ENCODE results near the gene CADM3.

The CADM3 gene

DNA sequence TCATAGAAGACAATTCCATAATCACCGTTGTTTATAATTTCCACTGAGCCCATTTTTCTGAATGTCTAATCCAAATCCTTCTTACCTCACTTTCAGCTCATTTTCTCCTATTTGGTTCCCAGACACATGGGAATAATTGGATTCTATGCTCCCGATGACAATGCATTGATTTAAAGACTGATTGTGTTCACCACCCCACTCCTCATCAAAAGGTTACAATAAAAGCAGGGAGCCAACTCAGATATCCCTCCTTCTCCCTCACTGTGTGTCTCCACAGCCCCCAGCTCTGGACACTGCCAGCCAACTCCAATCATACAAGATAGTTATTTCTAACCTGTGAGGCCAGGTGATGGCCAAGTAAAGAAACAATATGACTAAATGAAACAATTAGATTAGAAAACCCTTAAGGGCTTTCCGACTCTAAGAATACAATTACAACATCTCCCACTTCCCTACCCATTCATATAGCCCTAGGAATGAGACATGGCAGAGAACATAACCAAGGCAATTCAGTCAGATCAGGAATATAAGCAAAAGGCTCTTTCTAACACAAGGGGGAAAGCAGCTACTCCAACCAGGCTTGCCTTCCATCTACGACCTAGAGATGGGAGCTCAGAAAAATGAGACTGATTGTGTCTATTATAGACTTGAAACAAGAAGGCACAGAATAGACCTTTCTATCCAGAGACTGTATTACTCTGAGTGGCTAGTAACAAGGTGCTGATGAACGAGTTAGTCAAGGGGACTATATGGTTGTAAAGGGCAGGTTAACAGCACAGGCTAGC, 28.5 kb upstream of the CADM3 start:
- Histone ChIP-seq H3K27me3 (ENCODE audit: insufficient read depth, insufficient read length) (no peaks in the 10 kb centered on the region), H3K36me3 (ENCODE audit: insufficient read depth, insufficient read length, low read length) (no peaks in the 10 kb centered on the region), H3K9ac (ENCODE audit: insufficient read length, low read depth) (no peak overlapping the region), H3K4me3 (ENCODE audit: insufficient read length, low read depth) (no peak overlapping the region), H3K4me1 (ENCODE audit: insufficient read depth, insufficient read length) (peaks cover 5% of the 10 kb centered on the region), H3K9me3 (ENCODE audit: insufficient read depth, low read length) (no peaks in the 10 kb centered on the region)
- no peak for TF ChIP-seq SUZ12 (IDR thresholded peaks at IDR 0.05; ENCODE audit: extremely low read depth, insufficient read depth, insufficient read length)
- no peak for TF ChIP-seq ZNF274 (IDR thresholded peaks at IDR 0.05; ENCODE audit: low read depth, low read length)
- TF ChIP-seq YY1 (IDR thresholded peaks at IDR 0.05; ENCODE audit: insufficient read depth, insufficient read length): no peak
- no peak for DNase-seq (ENCODE audit: low read depth, low spot score)

- DNase-seq (ENCODE audit: low read depth, low spot score): no peak
- peaks cover 5% of the 10 kb centered on the region for H3K4me1 ChIP-seq (ENCODE audit: insufficient read depth, insufficient read length)
- no peaks in the 10 kb centered on the region for H3K9me3 ChIP-seq (ENCODE audit: insufficient read depth, low read length)
- H3K9ac ChIP-seq (ENCODE audit: insufficient read length, low read depth): no peak overlapping the region
- TF ChIP-seq YY1 (IDR thresholded peaks at IDR 0.05; ENCODE audit: insufficient read depth, insufficient read length): no peak
- TF ChIP-seq ZNF274 (IDR thresholded peaks at IDR 0.05; ENCODE audit: low read depth, low read length): no peak
- TF ChIP-seq SUZ12 (IDR thresholded peaks at IDR 0.05; ENCODE audit: extremely low read depth, insufficient read depth, insufficient read length): no peak
- H3K4me3 ChIP-seq (ENCODE audit: insufficient read length, low read depth): no peak overlapping the region
- no peaks in the 10 kb centered on the region for H3K27me3 ChIP-seq (ENCODE audit: insufficient read depth, insufficient read length)
- no peaks in the 10 kb centered on the region for H3K36me3 ChIP-seq (ENCODE audit: insufficient read depth, insufficient read length, low read length)
These were observed 26.8 kb upstream of the CADM3 start for GRCh38 chr1:159144571-159144970.

GRCh38 chr1:159146980-159147379, 24.4 kb upstream of the CADM3 start:
- no peaks in the 10 kb centered on the region for H3K9me3 ChIP-seq (ENCODE audit: insufficient read depth, low read length)
- H3K27me3 ChIP-seq (ENCODE audit: insufficient read depth, insufficient read length): no peaks in the 10 kb centered on the region

DNA sequence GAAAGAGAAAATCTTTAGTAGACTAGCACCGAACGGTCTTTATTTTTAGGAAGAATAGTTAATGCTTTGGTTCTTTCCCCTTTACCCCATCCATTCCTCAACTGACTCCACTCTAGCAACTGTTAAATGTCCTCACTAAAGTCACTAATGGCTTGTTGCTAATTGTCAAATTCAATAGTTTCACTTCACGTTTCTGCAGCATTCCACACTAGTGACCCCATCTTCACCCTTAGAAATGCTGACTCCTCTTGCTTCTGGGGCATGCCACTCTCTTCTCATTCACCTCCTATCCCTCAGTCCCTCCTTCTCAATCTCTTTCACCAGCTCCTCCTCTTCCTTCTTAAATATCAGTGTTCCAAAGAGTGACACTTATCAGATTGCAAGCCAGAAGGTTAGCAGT, 19.4 kb upstream of the CADM3 start:
- H3K4me3 ChIP-seq (ENCODE audit: insufficient read length, low read depth): no peak overlapping the region
- H3K27me3 ChIP-seq (ENCODE audit: insufficient read depth, insufficient read length): no peaks in the 10 kb centered on the region

More at GRCh38 chr1:159146980-159147379, 24.4 kb upstream of the CADM3 start:
- H3K4me1 ChIP-seq (ENCODE audit: insufficient read depth, insufficient read length): no peaks in the 10 kb centered on the region
- no peak overlapping the region for H3K4me3 ChIP-seq (ENCODE audit: insufficient read length, low read depth)
- no peaks in the 10 kb centered on the region for H3K36me3 ChIP-seq (ENCODE audit: insufficient read depth, insufficient read length, low read length)
- TF ChIP-seq SUZ12 (IDR thresholded peaks at IDR 0.05; ENCODE audit: extremely low read depth, insufficient read depth, insufficient read length) (no peak), ZNF274 (IDR thresholded peaks at IDR 0.05; ENCODE audit: low read depth, low read length) (no peak), YY1 (IDR thresholded peaks at IDR 0.05; ENCODE audit: insufficient read depth, insufficient read length) (no peak)
- H3K9ac ChIP-seq (ENCODE audit: insufficient read length, low read depth): no peak overlapping the region
- DNase-seq (ENCODE audit: low read depth, low spot score): no peak

GRCh38 chr1:159161001-159161718, 10.3 kb upstream of the CADM3 start:
- no peak overlapping the region for H3K4me3 ChIP-seq (ENCODE audit: insufficient read length, low read depth)
- peak; percentile 80 for DNase-seq (ENCODE audit: low read depth, low spot score)
- H3K36me3 ChIP-seq (ENCODE audit: insufficient read depth, insufficient read length, low read length): no peaks in the 10 kb centered on the region

More for the DNA sequence above, 19.4 kb upstream of the CADM3 start:
- no peak for DNase-seq (ENCODE audit: low read depth, low spot score)
- H3K9me3 ChIP-seq (ENCODE audit: insufficient read depth, low read length): no peaks in the 10 kb centered on the region
- H3K4me1 ChIP-seq (ENCODE audit: insufficient read depth, insufficient read length): no peaks in the 10 kb centered on the region
- H3K9ac ChIP-seq (ENCODE audit: insufficient read length, low read depth): no peak overlapping the region
- TF ChIP-seq SUZ12 (IDR thresholded peaks at IDR 0.05; ENCODE audit: extremely low read depth, insufficient read depth, insufficient read length) (no peak), YY1 (IDR thresholded peaks at IDR 0.05; ENCODE audit: insufficient read depth, insufficient read length) (no peak), ZNF274 (IDR thresholded peaks at IDR 0.05; ENCODE audit: low read depth, low read length) (no peak)
- no peaks in the 10 kb centered on the region for H3K36me3 ChIP-seq (ENCODE audit: insufficient read depth, insufficient read length, low read length)

DNA sequence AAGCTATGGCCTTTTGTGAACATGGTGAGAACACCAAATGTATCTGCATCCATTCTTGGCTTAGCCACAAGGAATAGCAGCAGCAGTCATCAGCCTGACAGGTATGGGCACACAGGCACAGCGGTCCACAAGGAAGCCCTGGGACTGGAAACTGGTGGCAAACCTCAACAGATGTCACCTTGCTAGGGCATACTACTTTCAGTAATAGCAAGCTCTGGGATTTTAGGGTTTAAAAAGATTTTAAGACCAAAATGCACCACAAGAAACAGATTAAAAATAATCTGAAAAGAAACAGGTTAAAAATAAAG, 9.7 kb upstream of the CADM3 start:
- H3K4me3 ChIP-seq (ENCODE audit: insufficient read length, low read depth): no peak overlapping the region
- no peak for DNase-seq (ENCODE audit: low read depth, low spot score)
- no peaks in the 10 kb centered on the region for H3K27me3 ChIP-seq (ENCODE audit: insufficient read depth, insufficient read length)
- no peaks in the 10 kb centered on the region for H3K36me3 ChIP-seq (ENCODE audit: insufficient read depth, insufficient read length, low read length)
- H3K4me1 ChIP-seq (ENCODE audit: insufficient read depth, insufficient read length): no peaks in the 10 kb centered on the region
- H3K9ac ChIP-seq (ENCODE audit: insufficient read length, low read depth): no peak overlapping the region
- no peaks in the 10 kb centered on the region for H3K9me3 ChIP-seq (ENCODE audit: insufficient read depth, low read length)
- TF ChIP-seq YY1 (IDR thresholded peaks at IDR 0.05; ENCODE audit: insufficient read depth, insufficient read length) (no peak), ZNF274 (IDR thresholded peaks at IDR 0.05; ENCODE audit: low read depth, low read length) (no peak), SUZ12 (IDR thresholded peaks at IDR 0.05; ENCODE audit: extremely low read depth, insufficient read depth, insufficient read length) (no peak)

More at GRCh38 chr1:159161001-159161718, 10.3 kb upstream of the CADM3 start:
- Histone ChIP-seq H3K9me3 (ENCODE audit: insufficient read depth, low read length) (no peaks in the 10 kb centered on the region), H3K27me3 (ENCODE audit: insufficient read depth, insufficient read length) (no peaks in the 10 kb centered on the region), H3K9ac (ENCODE audit: insufficient read length, low read depth) (no peak overlapping the region), H3K4me1 (ENCODE audit: insufficient read depth, insufficient read length) (no peaks in the 10 kb centered on the region)
- TF ChIP-seq YY1 (IDR thresholded peaks at IDR 0.05; ENCODE audit: insufficient read depth, insufficient read length): no peak
- no peak for TF ChIP-seq SUZ12 (IDR thresholded peaks at IDR 0.05; ENCODE audit: extremely low read depth, insufficient read depth, insufficient read length)
- no peak for TF ChIP-seq ZNF274 (IDR thresholded peaks at IDR 0.05; ENCODE audit: low read depth, low read length)

- H3K36me3 ChIP-seq (ENCODE audit: insufficient read depth, insufficient read length, low read length): no peaks in the 10 kb centered on the region
- H3K27me3 ChIP-seq (ENCODE audit: insufficient read depth, insufficient read length): no peaks in the 10 kb centered on the region
- H3K9ac ChIP-seq (ENCODE audit: insufficient read length, low read depth): no peak overlapping the region
- no peak overlapping the region for H3K4me3 ChIP-seq (ENCODE audit: insufficient read length, low read depth)
- TF ChIP-seq ZNF274 (IDR thresholded peaks at IDR 0.05; ENCODE audit: low read depth, low read length) (no peak), SUZ12 (IDR thresholded peaks at IDR 0.05; ENCODE audit: extremely low read depth, insufficient read depth, insufficient read length) (no peak), YY1 (IDR thresholded peaks at IDR 0.05; ENCODE audit: insufficient read depth, insufficient read length) (no peak)
- DNase-seq (ENCODE audit: low read depth, low spot score): no peak
- no peaks in the 10 kb centered on the region for H3K4me1 ChIP-seq (ENCODE audit: insufficient read depth, insufficient read length)
- H3K9me3 ChIP-seq (ENCODE audit: insufficient read depth, low read length): no peaks in the 10 kb centered on the region
These were observed 8.7 kb upstream of the CADM3 start for GRCh38 chr1:159162516-159163265.

Data from NT2/D1 (cell line).